Activated CD4-positive, alpha-beta T cell treated with anti-CD3 and anti-CD28 coated beads, Interleukin-2, amount 50 U/mL, for 4 hours (primary cell): ENCODE data around the gene CRELD1.
"Not testable (repeated sequence)": the region's sequence is repeated elsewhere in the genome, so short reads cannot be mapped to it uniquely, and the experiment has no call there.

ENCODE experiments used
- DNase-seq, 2 experiments: peaks; one replicate each; pipeline ENCODE4 v3.0.0-alpha.2; 2020

Gene CRELD1, protein sequence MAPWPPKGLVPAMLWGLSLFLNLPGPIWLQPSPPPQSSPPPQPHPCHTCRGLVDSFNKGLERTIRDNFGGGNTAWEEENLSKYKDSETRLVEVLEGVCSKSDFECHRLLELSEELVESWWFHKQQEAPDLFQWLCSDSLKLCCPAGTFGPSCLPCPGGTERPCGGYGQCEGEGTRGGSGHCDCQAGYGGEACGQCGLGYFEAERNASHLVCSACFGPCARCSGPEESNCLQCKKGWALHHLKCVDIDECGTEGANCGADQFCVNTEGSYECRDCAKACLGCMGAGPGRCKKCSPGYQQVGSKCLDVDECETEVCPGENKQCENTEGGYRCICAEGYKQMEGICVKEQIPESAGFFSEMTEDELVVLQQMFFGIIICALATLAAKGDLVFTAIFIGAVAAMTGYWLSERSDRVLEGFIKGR

DNA sequence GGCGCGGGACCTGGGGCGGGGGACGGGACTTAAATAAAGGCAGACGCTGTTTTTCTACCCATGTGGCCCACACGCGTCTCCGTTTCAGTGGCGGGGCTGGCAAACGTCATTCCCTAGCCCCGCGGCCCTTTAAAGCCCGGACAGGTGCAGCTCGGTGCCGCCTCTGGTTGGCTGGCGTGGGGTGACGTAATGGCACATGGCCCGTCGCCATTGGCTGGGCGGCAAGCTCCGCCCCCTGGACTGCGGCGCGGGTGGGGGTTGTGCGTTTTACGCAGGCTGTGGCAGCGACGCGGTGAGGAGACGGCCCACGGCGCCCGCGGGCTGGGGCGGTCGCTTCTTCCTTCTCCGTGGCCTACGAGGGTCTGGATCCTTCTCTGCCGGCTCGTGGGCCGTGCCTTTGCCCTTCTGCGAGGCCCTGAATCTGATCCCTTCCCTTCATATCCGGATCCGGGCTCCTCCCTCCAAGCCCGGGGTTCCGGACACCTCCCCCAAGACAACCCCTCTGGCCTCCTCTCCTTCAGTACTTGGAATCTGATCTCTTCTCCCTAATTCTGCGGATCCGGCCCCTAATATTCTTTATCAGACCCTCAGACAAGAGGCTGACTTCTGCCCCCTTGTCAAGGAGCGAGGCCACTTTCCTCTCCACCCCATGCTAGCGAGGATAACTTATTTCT, at the start of gene CRELD1:
Gene CRELD1, plus strand, starts transcription at position 274 of the 674 bp plus-strand sequence. CDS start 605 bp downstream, outside the sequence.
- peak; percentile 96 to 97 for DNase-seq

DNA sequence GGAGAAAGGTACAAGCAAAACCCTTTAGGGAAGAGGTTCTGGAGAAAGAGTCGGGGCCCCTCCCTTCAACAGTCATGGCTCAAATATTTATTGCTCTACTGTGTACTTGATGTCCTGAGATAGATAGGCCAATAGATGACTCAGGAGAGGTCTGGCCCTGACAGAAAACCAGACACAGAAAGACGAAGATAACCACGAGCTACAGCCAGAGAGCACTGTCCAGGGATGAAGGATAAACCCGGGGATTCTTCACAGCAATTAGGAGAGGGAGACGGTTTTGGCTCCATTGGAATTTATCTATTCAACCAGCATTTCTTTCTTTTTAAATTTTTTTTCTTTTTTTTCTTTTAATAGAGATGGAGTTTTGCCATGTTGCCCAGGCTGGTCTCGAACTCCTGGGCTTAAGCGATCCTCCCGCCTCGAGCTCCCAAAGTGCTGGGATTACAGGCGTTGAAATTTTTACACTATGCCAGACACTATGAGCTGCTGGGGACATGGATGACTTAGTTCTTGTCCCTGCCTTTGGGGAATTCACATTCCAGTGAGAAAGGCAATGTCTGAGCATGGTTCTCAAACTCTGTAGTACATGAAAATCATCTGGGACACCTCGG, 49.0 kb upstream of the CRELD1 start:
- DNase-seq: no peak

DNA sequence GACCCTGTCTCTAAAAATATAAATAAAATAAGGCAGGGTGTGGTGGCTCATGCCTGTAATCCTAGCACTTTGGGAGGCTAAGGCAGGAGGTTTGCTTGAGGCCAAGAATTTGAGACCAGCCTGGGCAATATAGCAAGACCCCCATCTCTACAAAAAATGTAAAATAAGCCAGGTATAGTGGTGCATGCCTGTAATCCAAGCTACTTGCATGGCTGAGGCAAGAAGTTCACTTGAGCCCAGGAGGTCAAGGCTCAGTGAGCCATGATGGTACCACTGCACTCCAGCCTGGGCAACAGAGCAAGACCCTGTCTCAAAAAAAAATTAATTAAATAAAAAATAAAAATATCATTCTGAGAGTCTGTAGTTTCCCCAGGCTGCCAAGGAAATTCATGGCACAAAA, 47.3 kb upstream of the CRELD1 start:
- DNase-seq: no peak

DNA sequence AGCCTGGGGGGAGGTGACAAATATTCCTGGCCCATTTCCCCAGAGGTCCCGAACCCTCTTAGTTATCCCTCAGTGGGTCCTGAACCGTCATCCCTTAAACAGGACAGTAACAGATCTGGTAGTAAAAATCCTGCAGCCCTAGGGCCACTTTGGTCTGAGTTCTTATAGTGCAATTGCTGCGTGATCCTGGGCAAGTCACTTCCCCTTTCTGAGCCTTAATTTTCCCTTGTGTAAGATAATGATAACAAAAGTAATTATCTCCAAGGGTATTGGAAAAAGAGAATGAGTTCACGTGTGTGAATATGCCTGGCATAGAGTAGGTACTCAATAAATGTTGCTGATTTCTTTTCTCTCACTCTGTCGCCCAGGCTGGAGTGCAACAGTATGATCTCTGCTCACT, 46.2 kb upstream of the CRELD1 start:
- DNase-seq: no peak

DNA sequence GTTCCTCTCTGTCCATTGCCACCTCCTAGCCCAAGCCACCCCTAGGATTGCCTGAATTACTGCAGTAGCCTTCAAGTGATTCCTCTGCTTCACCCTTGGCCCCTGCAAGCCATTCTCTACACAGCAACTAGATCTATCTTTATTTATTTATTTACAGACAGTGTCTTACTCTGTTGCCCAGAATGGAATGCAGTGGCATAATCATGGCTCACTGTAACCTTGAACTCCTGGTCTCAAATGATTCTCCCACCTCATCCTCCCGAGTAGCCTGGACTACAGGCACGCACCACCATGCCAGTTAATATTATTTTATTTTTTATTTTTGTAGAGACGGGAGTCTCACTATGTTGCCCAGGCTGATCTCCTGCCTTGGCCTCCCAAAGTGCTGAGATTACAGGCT, 45.1 kb upstream of the CRELD1 start:
- DNase-seq: no peak

DNA sequence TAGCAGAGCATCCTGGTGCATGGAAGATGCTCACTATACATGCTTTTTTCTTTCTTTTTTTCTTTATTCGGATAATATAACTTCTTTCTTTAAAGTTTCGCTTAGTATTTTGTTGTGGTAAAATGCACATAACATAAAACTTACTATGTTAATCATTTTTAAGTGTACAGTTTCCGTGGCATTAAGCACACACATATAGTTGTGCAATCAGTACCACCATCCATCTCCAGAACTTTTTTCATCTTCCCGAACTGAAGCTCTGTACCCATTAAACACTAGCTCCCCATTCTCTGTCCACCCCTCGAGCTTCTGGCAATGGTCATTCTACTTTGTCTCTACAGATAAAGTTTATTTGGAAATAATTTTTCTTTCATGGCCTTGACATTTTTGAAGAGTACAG, 44.2 kb upstream of the CRELD1 start:
- no peak for DNase-seq

DNA sequence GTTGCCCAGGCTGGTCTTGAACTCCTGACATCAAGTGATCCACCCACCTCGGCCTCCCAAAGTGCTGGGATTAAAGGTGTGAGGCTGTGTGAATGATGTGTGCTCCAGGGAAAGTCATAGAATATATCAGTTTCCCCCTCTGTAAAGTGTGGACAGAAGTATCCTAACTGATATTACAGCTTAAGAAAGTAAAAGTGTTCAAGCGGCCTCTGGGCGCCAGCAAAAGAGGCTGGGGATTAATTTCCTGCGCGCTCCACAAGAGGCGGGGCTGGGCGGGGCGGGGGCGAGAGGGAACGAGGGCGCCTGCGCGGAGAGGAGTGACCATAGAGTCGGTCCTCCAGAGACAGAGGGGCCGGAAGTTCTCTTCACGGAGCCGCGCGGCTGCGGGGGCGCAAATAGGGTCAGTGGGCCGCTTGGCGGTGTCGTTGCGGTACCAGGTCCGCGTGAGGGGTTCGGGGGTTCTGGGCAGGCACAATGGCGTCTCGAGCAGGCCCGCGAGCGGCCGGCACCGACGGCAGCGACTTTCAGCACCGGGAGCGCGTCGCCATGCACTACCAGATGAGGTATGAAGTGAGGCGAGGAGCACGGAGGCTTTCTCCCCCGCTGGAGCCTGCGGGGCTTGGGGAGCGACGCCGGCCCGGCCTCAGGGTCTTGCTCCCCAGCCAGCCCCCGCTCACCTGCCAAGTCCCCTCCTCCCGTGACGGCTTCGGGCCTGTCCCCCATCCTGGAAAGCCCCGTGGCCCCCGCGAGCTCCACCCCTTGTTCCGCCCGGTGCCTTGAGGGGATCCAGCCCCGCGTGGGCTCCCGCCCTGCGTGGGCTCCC, 43.2 kb upstream of the CRELD1 start, which contains the start of gene JAGN1:
Gene JAGN1, plus strand, starts transcription at position 362 of the 823 bp plus-strand sequence. Its CDS starts 113 bp downstream, at position 475.
- peak; percentile 91 to 93 for DNase-seq

DNA sequence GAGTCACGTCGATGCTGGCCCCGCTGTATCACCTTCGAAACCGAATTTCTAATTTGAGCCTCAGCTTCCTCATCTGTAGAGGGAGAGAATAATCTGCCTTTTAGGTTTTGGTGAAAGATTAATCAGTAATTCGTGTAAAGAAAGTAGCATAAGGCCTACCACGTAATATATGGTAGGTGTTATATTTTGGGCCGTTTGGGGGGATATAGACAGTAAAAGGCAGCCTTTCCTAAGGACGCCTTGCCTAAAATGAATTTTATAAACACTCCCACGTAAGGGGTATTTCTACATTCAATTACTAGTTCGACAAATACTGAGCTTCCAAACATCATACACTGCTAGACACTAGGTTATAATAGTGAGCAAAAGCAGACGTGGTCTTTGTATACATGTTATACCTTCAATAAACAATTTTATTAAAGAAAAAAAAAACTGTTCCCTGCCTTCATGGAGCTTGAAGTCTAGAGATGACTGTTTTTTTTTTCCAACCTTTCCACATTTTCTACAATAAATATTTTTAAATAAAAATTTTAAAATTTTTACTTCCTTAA, 42.5 kb upstream of the CRELD1 start:
- no peak for DNase-seq

DNA sequence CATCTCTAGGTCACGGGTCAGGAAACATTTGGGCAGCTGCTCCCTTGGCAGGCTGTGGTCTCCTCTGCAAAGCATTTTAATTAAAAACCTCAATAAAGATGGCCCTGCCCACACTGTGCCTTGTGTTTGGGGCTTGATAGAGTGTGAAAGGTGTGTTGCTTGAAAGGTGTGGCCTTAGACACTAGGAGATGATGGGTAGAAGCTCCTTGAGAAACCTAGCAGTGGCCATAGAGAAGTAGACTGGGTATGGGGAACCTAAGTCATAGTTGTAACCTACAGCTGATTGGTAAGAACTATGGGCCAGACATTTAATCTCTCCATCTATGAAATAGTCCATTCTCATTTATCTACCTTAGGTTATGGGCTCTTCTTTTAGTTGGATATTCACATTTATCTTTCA, 39.9 kb upstream of the CRELD1 start:
- DNase-seq: no peak

DNA sequence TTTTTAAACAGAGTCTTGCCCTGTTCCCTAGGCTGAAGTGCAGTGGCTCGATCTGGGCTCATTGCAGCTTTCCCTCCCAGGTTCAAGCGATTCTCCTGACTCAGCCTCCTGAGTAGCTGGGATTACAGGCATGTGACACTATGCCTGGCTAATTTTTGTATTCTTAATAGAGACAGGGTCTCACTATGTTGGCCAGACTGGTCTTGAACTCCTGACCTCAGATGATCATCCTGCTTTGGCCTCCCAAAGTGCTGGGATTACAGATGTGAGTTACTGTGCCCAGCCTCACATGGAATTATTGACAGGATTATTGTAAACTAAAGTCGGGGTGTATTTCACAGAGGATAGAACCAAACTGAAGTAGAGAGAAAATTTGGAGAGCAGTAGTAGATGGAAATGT, 37.9 kb upstream of the CRELD1 start:
- DNase-seq: not testable (repeated sequence)

DNA sequence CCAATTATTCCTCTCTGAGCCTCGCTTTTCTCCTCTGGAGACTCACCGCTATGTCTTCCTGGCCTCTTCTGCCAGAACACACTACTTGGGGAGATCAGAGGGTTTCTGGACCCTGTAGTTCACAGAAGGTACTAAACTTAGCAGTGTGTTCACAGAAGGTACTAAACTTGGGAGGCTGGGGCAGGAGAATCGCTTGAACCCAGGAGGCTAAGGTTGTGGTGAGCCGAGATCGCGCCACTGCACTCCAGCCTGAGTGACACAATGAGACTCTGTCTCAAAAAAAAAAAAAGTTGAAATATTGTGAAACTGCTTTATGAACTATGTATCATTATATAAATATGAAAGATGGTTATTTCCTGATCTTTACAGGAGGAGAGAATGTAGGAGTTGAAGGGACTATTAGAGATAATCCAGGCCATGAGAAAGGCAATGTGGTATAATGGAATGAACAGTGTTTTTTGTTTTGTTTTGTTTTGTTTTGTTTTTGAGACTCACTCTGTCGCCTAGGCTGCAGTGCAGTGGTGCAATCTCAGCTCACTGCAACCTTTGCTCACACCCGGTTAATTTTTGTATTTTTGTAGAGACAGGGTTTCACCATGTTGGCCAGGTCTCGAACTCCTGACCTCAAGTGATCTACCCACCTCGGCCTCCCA, 36.8 kb upstream of the CRELD1 start:
- not testable (repeated sequence) for DNase-seq

DNA sequence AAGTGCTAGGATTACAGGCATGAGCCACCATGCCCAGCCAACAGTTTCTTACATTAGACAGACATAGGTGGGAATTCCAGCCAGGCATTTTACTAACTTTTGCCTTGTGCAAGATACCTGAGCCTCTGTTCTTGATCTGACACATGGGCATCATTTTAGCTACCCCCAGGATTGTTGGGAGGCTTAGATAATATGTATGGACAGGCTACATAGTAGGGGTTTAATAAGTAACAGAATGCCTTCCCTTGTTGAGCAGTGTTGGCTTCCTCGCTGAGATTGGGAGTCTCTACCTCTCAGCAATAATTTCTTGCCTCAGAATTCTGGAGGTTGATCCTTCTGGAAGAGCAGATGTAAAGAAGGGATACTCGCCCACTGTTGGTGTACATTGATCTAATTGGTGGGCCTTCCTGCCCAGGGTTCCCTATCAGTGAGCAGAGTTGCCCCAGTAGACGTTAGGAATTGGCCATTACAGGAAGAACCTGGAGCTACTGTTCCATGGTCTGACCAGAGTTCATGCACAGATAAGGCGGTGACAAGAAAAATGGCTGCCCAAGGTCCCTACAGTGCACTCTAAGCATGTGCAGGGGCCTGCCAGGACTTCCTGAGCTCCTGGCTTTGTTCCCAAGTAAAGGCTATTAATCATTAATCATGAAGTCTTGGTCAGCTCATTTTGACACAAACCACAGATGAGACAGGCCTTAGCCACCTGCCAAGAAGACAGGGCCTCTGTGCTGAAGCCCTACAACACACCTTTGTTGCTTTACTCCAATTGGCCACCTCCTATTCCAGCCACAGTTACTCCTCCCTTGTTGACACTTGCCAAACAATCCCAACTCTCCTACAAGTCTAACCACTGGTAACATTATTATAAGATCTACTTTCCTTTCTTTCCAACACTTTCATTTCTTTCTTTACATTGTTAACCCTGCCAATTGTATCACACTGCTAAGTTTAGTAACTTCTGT, 35.9 kb upstream of the CRELD1 start:
- no peak for DNase-seq

DNA sequence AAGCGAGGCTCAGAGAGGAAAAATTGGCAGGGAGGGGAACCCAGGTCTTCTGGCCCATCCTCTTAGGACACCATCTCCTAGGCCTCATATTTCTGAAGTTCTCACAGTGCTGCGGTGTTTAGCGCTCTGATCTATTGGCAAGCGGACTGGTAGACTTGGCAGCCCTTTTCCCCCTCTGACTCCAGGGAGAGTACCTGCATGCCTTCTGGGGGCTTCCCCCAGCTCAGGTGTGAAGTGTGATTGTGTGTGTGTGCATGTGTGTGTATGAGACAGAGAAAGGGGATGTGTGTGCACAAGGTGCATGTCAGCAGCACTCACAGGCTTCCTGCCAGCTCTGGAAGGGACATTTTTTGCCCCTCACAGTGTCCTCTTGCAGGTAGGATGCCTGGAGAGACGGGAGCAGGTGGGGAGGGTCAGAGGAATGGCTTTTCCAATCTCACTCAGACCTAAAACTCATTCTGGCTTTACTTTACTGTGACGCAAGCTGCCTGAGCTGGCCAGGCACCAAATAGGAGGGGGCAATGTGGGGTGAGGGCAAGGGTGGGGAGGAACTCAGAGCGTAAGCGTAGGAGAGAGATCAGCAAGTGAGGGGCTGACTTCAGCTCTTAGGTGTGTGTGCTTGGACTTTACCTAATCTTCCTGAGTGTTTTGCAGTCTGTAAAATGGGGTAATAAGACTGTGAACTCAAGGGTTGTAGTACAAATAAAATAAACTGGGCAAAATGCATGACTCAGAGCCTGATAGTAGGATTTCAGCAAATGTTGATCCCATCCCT, 35.0 kb upstream of the CRELD1 start:
- no peak for DNase-seq

DNA sequence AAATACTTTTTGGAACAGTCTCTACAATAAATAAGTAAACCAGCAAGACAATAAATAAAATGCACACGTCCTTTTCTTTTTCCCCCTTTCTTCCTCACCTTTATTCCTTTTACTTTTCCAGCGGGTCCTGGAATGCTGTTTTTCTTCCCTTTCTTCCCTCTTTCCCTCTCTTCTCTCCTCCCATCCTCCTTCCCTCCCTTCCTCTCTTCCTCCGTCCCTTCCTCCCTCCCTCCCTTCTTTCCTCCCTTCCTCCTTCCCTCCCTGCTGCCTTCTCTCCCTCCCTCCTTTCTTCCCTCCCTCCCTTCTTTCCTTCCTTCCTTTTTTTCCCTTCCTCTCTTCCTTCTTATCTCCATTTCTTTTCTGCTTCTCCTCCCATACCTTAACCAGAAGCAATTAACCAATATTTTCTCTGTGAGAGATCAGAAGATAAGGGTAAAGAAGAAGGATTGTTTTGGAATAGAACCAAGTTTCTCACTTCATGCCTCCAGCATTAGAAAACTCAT, 34.3 kb upstream of the CRELD1 start:
- DNase-seq: no peak

DNA sequence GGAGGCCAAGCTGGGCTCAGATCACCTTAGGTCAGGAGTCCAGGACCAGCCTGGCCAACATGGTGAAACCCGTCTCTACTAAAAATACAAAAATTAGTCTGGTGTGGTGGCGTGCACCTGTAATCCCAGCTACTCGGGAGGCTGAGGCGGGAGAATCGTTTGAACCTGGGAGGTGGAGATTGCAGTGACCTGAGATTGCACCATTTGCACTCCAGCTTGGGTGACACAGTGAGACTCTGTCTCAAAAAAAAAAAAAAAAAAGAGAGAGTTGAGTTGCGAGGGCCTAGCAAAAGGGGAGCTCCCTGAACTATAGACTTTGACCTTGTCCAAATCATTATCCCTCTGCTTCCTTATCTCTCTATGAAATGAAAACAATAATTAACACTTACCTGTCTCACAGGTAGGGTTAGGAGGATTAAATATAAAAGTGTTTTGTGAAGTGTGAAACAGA, 32.6 kb upstream of the CRELD1 start:
- not testable (repeated sequence) for DNase-seq

DNA sequence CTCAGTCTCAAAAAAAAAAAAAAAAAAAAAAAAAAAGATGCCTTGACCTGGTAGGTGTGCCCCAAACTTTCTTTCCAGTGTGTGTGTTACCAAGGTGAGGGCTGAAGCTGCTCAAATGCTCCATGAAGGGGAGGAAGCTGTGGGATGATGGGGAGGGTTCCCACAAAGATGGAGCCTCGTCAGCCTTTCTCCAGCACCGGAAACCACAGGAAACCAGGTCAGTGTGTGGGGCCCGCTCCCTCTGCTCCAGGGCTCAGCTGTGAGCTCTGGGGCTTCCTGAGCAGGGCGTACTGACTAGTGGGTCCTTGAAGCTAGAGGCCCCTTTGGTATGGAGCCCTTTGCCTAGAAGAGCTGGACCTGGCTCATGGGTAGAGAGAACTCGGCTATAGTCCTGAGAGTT, 31.7 kb upstream of the CRELD1 start:
- DNase-seq: peak; percentile 23 to 27

DNA sequence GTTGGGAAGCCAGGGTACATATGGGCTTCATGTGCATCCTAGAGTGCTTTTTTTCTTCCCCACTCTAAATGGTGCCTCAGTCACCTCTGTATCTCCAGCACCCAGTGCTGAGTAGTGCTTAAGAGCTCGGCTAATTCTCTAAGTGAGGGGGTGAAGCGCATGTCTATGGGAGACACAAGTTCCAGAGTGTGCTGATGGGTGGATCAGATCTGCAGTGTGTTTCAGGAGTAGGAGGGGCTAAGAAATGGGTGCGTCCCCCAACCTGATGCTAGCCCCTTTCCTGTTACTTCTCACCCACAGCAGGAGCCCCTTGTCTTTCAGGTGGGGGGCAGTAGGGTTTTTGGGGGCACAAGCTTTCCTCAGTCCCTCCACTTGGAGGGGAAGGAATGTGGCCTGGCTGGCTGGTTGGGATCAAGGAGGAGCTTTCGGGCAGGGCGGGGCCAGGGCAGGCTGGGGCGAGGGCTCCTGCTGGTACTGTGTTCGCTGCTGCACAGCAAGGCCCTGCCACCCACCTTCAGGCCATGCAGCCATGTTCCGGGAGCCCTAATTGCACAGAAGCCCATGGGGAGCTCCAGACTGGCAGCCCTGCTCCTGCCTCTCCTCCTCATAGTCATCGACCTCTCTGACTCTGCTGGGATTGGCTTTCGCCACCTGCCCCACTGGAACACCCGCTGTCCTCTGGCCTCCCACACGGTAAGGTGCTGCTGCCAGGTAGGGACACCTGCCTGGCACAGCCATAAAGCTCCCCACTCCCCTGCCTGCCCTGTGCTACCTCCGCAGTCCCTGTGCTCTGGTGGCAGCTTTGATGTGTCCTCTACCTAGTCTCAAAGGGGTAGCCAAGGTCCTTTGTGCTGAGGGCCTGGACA, 31.0 kb upstream of the CRELD1 start, which contains the start of gene IL17RE:
Gene IL17RE, plus strand, starts transcription at position 477 of the 866 bp plus-strand sequence. Its CDS starts 85 bp downstream, at position 562.
- DNase-seq: no peak

DNA sequence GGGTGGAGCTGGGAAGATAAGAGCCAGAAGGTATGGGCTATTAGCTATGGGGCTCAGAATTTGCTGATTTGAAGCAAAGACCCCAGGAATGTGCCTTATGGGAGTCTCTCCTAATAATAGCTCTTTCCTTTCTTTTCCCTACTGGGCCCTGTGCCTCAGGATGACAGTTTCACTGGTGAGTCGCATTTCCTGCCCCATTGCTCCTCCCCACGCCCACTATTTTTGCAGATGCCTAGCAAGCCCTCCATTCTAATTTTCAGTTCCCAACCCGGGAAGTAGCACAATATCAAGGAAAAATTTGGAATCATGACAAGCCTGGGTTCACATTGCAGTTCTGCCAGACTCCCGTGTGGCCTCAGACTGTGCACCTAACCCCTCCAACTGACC, 30.4 kb upstream of the CRELD1 start:
- DNase-seq: no peak
